Ishikawa (cell line): ENCODE measurements around the gene GRID2.
A peak's percentile ranks its signal among the peaks of the same experiment; 100 is the strongest.

Experiments used
- CEBPB ChIP-seq: IDR thresholded peaks from 2 replicates; pipeline ENCODE4 v1.6.1; 2012
- CREB1 ChIP-seq: IDR thresholded peaks from 2 replicates; pipeline ENCODE4 v1.6.1; 2012; ENCODE audit warnings: low read depth
- EGR1 ChIP-seq: IDR thresholded peaks from 2 replicates; pipeline ENCODE4 v1.6.1; 2012
- EP300 ChIP-seq: IDR thresholded peaks from 2 replicates; pipeline ENCODE4 v1.6.1; 2012; ENCODE audit warnings: borderline replicate concordance
- FOXM1 ChIP-seq: IDR thresholded peaks from 2 replicates; pipeline ENCODE4 v1.6.1; 2012; ENCODE audit warnings: low read depth, borderline replicate concordance
- MAX ChIP-seq: IDR thresholded peaks from 2 replicates; pipeline ENCODE4 v1.6.1; 2012
- NFIC ChIP-seq: IDR thresholded peaks from 2 replicates; pipeline ENCODE4 v1.6.1; 2012
- RAD21 ChIP-seq: IDR thresholded peaks from 2 replicates; pipeline ENCODE4 v1.6.1; 2012; ENCODE audit warnings: low read depth
- REST ChIP-seq: IDR thresholded peaks from 2 replicates; pipeline ENCODE4 v1.6.1; 2012; ENCODE audit warnings: low read depth, mild to moderate bottlenecking
- TAF1 ChIP-seq: IDR thresholded peaks from 2 replicates; pipeline ENCODE4 v1.6.1; 2012; ENCODE audit warnings: low read depth, mild to moderate bottlenecking
- TCF12 ChIP-seq: IDR thresholded peaks from 2 replicates; pipeline ENCODE4 v1.6.1; 2012; ENCODE audit warnings: low read depth
- TEAD4 ChIP-seq: IDR thresholded peaks from 2 replicates; pipeline ENCODE4 v1.6.1; 2012
- USF1 ChIP-seq: IDR thresholded peaks from 2 replicates; pipeline ENCODE4 v1.6.1; 2012
- YY1 ChIP-seq: IDR thresholded peaks from 2 replicates; pipeline ENCODE4 v1.6.1; 2012; ENCODE audit warnings: low read depth
- ZBTB7A ChIP-seq: IDR thresholded peaks from 2 replicates; pipeline ENCODE4 v1.6.1; 2012; ENCODE audit warnings: low read depth

The GRID2 gene

GRCh38 chr4:93756101-93756500 lies 1452.3 kb downstream of the GRID2 start:
- TF ChIP-seq NFIC: no peak
- TF ChIP-seq YY1: no peak
- no peak for TF ChIP-seq CREB1
- no peak for TF ChIP-seq REST
- no peak for TF ChIP-seq MAX
- no peak for TF ChIP-seq EGR1
- no peak for TF ChIP-seq TCF12

GRCh38 chr4:93759506-93759905 lies 1455.7 kb downstream of the GRID2 start:
- TF ChIP-seq EP300 (no peak), NFIC (no peak), REST (no peak)

- TF ChIP-seq MAX (no peak), FOXM1 (no peak), REST (no peak), EGR1 (no peak), CREB1 (no peak)
Measured at GRCh38 chr4:93760284-93760683, 1456.5 kb downstream of the GRID2 start.

- no peak for TF ChIP-seq REST
Measured at GRCh38 chr4:93761286-93761685, 1457.5 kb downstream of the GRID2 start.

- TF ChIP-seq RAD21: peak; percentile 92
- TF ChIP-seq NFIC: no peak
Measured at GRCh38 chr4:93764639-93765246, 1461.0 kb downstream of the GRID2 start.

- TF ChIP-seq TAF1: no peak
- no peak for TF ChIP-seq FOXM1
- TF ChIP-seq MAX: no peak
- TF ChIP-seq RAD21: no peak
- no peak for TF ChIP-seq EGR1
- no peak for TF ChIP-seq TEAD4
- no peak for TF ChIP-seq USF1
- no peak for TF ChIP-seq CREB1
- TF ChIP-seq TCF12: no peak
- TF ChIP-seq YY1: no peak
- no peak for TF ChIP-seq REST
- TF ChIP-seq ZBTB7A: no peak
- no peak for TF ChIP-seq NFIC
- no peak for TF ChIP-seq CEBPB
- TF ChIP-seq EP300: no peak
Measured at GRCh38 chr4:93767917-93768316, 1464.2 kb downstream of the GRID2 start.
